H1 (cell line): ENCODE data around the gene UBE2D2. TPM values are rescaled to one million over a fixed set of nuclear protein-coding genes. Genes with fewer than 3 reads are reported as not detected.

Experiments
- CHD2 ChIP-seq: IDR thresholded peaks from 2 replicates; pipeline ENCODE4 v1.6.1; 2012; ENCODE audit warnings: low read length, improper control_type of control experiment
- EGR1 ChIP-seq: IDR thresholded peaks from 2 replicates; pipeline ENCODE4 v1.6.1; 2011; ENCODE audit warnings: low read depth, low read length, borderline replicate concordance
- GABPA ChIP-seq: IDR thresholded peaks from 2 replicates; pipeline ENCODE4 v1.6.1; 2011; ENCODE audit warnings: mild to moderate bottlenecking, low read length, moderate library complexity, borderline replicate concordance; ENCODE audit not compliant: insufficient read depth
- PHF8 ChIP-seq: fragments of 200-600 bp; sonication (generic); conservative IDR thresholded peaks from 2 replicates; pipeline ENCODE4 v1.7.1; 2012; ENCODE audit warnings: low read depth, mild to moderate bottlenecking, inconsistent platforms, low read length, moderate library complexity
- POU5F1 ChIP-seq: IDR thresholded peaks from 2 replicates; pipeline ENCODE4 v1.6.1; 2011; ENCODE audit warnings: low read depth, mild to moderate bottlenecking, low read length, moderate library complexity
- RBBP5 ChIP-seq: IDR thresholded peaks from 2 replicates; pipeline ENCODE4 v1.7.1; 2012; ENCODE audit warnings: low read depth, mild to moderate bottlenecking, inconsistent platforms, low read length, moderate library complexity, borderline replicate concordance
- SP1 ChIP-seq: IDR thresholded peaks from 2 replicates; pipeline ENCODE4 v1.6.1; 2011; ENCODE audit warnings: low read depth, low read length
- TAF1 ChIP-seq: IDR thresholded peaks from 2 replicates; pipeline ENCODE4 v1.6.1; 2011; ENCODE audit warnings: mild to moderate bottlenecking, low read depth, low read length
- TAF7 ChIP-seq: optimal IDR thresholded peaks from 2 replicates; pipeline ENCODE3; 2011; ENCODE audit warnings: low read depth, mild to moderate bottlenecking, inconsistent platforms, low read length, moderate library complexity, borderline replicate concordance
- polyA plus RNA-seq, 7 experiments: library from polyadenylated mRNA; depleted of rRNA in 3 of 7; stranded (reverse) in 5 of 7; unstranded in 2 of 7; fragments of >200 nt in 5 of 7; fragments of 200-250 nt in 2 of 7; gene quantifications; 1 replicate in 5 of 7; 2 replicates in 1 of 7; 4 replicates in 1 of 7; pipeline versions ENCODE4 v1.2.1 to v1.2.3, GENCODE V29; 2011 to 2013; ENCODE audit warnings: missing spikeins in 2 of 7, mixed read lengths in 2 of 7
- total RNA-seq: library from RNA; stranded (reverse); fragmentation: NEBNext Ultra II Directional; extraction: Animal tissue kit (Norgen Biotek cat#: 25700); gene quantifications from 2 replicates; pipeline ENCODE4 v1.2.1, GENCODE V29; 2021
- TF ChIP-seq, protein P1 (sequence below): fragments of 300-600 bp; sonication (generic); IDR thresholded peaks from 2 replicates; pipeline ENCODE4 v1.7.1; 2012; ENCODE audit warnings: low read length, moderate library complexity, mild to moderate bottlenecking, inconsistent platforms; ENCODE audit not compliant: insufficient replicate concordance

Gene UBE2D2
- total and polyA plus RNA-seq, 2 of the 8 experiments (the other 6 are each of a cell fraction or from before 2014, with no cell fraction given): 66.9 to 203 TPM

- TF ChIP-seq, protein P1, sequence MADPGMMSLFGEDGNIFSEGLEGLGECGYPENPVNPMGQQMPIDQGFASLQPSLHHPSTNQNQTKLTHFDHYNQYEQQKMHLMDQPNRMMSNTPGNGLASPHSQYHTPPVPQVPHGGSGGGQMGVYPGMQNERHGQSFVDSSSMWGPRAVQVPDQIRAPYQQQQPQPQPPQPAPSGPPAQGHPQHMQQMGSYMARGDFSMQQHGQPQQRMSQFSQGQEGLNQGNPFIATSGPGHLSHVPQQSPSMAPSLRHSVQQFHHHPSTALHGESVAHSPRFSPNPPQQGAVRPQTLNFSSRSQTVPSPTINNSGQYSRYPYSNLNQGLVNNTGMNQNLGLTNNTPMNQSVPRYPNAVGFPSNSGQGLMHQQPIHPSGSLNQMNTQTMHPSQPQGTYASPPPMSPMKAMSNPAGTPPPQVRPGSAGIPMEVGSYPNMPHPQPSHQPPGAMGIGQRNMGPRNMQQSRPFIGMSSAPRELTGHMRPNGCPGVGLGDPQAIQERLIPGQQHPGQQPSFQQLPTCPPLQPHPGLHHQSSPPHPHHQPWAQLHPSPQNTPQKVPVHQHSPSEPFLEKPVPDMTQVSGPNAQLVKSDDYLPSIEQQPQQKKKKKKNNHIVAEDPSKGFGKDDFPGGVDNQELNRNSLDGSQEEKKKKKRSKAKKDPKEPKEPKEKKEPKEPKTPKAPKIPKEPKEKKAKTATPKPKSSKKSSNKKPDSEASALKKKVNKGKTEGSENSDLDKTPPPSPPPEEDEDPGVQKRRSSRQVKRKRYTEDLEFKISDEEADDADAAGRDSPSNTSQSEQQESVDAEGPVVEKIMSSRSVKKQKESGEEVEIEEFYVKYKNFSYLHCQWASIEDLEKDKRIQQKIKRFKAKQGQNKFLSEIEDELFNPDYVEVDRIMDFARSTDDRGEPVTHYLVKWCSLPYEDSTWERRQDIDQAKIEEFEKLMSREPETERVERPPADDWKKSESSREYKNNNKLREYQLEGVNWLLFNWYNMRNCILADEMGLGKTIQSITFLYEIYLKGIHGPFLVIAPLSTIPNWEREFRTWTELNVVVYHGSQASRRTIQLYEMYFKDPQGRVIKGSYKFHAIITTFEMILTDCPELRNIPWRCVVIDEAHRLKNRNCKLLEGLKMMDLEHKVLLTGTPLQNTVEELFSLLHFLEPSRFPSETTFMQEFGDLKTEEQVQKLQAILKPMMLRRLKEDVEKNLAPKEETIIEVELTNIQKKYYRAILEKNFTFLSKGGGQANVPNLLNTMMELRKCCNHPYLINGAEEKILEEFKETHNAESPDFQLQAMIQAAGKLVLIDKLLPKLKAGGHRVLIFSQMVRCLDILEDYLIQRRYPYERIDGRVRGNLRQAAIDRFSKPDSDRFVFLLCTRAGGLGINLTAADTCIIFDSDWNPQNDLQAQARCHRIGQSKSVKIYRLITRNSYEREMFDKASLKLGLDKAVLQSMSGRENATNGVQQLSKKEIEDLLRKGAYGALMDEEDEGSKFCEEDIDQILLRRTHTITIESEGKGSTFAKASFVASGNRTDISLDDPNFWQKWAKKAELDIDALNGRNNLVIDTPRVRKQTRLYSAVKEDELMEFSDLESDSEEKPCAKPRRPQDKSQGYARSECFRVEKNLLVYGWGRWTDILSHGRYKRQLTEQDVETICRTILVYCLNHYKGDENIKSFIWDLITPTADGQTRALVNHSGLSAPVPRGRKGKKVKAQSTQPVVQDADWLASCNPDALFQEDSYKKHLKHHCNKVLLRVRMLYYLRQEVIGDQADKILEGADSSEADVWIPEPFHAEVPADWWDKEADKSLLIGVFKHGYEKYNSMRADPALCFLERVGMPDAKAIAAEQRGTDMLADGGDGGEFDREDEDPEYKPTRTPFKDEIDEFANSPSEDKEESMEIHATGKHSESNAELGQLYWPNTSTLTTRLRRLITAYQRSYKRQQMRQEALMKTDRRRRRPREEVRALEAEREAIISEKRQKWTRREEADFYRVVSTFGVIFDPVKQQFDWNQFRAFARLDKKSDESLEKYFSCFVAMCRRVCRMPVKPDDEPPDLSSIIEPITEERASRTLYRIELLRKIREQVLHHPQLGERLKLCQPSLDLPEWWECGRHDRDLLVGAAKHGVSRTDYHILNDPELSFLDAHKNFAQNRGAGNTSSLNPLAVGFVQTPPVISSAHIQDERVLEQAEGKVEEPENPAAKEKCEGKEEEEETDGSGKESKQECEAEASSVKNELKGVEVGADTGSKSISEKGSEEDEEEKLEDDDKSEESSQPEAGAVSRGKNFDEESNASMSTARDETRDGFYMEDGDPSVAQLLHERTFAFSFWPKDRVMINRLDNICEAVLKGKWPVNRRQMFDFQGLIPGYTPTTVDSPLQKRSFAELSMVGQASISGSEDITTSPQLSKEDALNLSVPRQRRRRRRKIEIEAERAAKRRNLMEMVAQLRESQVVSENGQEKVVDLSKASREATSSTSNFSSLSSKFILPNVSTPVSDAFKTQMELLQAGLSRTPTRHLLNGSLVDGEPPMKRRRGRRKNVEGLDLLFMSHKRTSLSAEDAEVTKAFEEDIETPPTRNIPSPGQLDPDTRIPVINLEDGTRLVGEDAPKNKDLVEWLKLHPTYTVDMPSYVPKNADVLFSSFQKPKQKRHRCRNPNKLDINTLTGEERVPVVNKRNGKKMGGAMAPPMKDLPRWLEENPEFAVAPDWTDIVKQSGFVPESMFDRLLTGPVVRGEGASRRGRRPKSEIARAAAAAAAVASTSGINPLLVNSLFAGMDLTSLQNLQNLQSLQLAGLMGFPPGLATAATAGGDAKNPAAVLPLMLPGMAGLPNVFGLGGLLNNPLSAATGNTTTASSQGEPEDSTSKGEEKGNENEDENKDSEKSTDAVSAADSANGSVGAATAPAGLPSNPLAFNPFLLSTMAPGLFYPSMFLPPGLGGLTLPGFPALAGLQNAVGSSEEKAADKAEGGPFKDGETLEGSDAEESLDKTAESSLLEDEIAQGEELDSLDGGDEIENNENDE: no peak
- TF ChIP-seq GABPA: no peak
- peak; percentile 95 for TF ChIP-seq CHD2
- no peak for TF ChIP-seq EGR1
- peak; percentile 61; the same call in 1 of the 2 replicates for TF ChIP-seq RBBP5
- peak; percentile 77 for TF ChIP-seq TAF7
- 0 out of 2 replicates have a peak, but pooled peaks have one; percentile 35 for TF ChIP-seq SP1
- TF ChIP-seq TAF1: peak; percentile 86; the same call in 1 of the 2 replicates
- no peak for TF ChIP-seq POU5F1
- TF ChIP-seq PHF8: peak; percentile 65
- TF ChIP-seq, all 59 proteins: peak for 19
These were observed at the start of gene UBE2D2 (continued) for GRCh38 chr5:139560752-139561654.
